ENCODE results near the gene ZNF638.

The ZNF638 gene

GRCh38 chr2:71473346-71474031 is 141.9 kb downstream of the ZNF638 start:
- ChIA-PET POLR2A (no interaction called here), CTCF (no interaction called here)
- TF ChIP-seq CTCF (IDR thresholded peaks at IDR 0.05; ENCODE audit: control extremely low read depth, extremely low read depth, low read depth, missing control alignments): no peak
- no peak for DNase-seq (ENCODE audit: extremely low spot score)

GRCh38 chr2:71474116-71474743 is 142.6 kb downstream of the ZNF638 start:
- ChIA-PET CTCF (no interaction called here), POLR2A (no interaction called here)
- DNase-seq (ENCODE audit: extremely low spot score): no peak
- TF ChIP-seq CTCF (IDR thresholded peaks at IDR 0.05; ENCODE audit: control extremely low read depth, extremely low read depth, low read depth, missing control alignments): no peak

DNA sequence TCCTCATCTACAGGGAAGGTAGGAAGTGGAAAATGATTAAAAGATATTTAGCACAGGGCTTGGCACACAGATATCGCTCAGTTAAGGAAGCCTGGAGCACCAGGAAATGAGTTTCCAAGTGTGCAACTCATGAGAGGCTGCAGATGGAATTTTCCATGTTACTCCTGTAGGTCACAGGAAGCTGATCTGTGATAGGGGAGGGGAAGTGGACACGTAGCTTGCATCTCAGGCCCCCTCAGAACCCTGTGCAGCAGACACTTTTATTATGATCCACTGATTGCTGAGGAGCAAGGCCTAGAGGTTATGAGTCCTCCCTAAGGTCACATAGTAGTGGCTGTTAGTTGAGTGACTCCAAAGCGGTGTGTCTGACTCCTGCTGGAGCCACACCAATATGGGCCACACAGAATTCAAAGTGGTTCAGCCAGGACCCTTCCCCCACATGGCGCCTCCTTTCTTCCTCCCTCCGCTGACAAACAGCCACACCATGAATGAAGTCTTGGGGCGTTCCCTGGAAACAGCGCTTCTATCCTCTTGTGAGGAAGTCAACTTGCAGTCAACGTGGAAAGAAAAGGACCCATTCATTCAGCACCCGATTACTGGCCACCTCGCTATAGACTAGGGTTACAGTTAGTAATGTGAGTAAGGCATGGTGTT is 143.3 kb downstream of the ZNF638 start:
- ChIA-PET CTCF (interaction anchor here (0.7 kb wide), 1 partner anchor 20 kb away, joined by 3 read pairs; no protein-coding TSS in a partner anchor), POLR2A (no interaction called here)
- TF ChIP-seq CTCF (IDR thresholded peaks at IDR 0.05; ENCODE audit: control extremely low read depth, extremely low read depth, low read depth, missing control alignments): no peak
- no peak for DNase-seq (ENCODE audit: extremely low spot score)

- POLR2A ChIA-PET: no interaction called here
- DNase-seq (ENCODE audit: extremely low spot score): no peak
- TF ChIP-seq CTCF (IDR thresholded peaks at IDR 0.05; ENCODE audit: control extremely low read depth, extremely low read depth, low read depth, missing control alignments): no peak
- CTCF ChIA-PET: interaction anchor here (1.6 kb wide), 1 partner anchor 16 kb away, joined by 5 read pairs; no protein-coding TSS in a partner anchor
Measured at GRCh38 chr2:71476495-71476894, 144.9 kb downstream of the ZNF638 start.

GRCh38 chr2:71477231-71477691 is 145.7 kb downstream of the ZNF638 start:
- TF ChIP-seq CTCF (IDR thresholded peaks at IDR 0.05; ENCODE audit: control extremely low read depth, extremely low read depth, low read depth, missing control alignments): no peak
- CTCF ChIA-PET: interaction anchor here (1.6 kb wide), 1 partner anchor 16 kb away, joined by 5 read pairs; no protein-coding TSS in a partner anchor
- POLR2A ChIA-PET: no interaction called here
- no peak for DNase-seq (ENCODE audit: extremely low spot score)

DNA sequence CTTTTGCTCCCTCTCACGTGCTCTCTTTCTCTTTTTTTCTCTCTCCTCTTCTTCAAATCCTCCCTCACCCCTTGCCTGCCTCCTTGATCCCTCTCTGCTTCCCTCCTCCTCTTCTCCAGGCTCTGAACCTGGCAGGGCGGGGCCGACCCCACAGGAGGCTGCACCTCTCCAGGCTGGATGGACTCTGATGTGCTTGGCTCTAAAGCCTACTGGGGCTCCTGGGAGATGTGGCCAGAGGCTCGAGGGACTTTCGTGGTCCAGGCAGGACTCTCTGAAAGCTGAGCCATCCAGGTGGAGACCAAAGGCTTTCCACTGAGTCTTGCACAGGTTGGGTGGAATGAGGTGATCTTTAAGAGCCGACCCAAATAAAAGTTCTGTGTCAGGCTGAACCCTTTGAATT is 147.2 kb downstream of the ZNF638 start:
- DNase-seq (ENCODE audit: extremely low spot score): no peak

More for the DNA sequence above, 147.2 kb downstream of the ZNF638 start:
- TF ChIP-seq CTCF (IDR thresholded peaks at IDR 0.05; ENCODE audit: control extremely low read depth, extremely low read depth, low read depth, missing control alignments): no peak
- ChIA-PET POLR2A (no interaction called here), CTCF (no interaction called here)
